ENCODE results near the gene MPPED2.
"Not testable (repeated sequence)": the region's sequence is repeated elsewhere in the genome, so short reads cannot be mapped to it uniquely, and the experiment has no call there.

MPPED2 gene

DNA sequence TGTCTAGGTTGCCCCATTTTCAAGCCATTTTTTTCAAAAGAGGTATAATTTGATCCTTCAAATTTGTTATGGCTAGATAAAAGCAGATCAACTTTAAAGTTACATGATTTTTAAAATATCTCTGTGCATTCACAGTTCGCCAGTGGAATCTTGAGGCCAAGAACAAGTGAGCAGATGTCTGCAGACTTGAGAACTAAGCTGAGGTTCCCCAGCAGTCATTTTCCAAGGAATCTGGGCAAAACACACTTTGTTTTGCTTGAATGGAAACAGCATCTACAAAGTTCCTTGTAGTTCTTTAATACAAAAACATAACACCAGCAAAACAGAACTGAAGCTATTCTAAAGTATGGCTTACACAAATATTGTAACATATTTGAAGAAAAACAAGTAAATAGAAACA is 7.7 kb downstream of the MPPED2 start:
- no peak for DNase-seq (ENCODE audit: low spot score)

DNA sequence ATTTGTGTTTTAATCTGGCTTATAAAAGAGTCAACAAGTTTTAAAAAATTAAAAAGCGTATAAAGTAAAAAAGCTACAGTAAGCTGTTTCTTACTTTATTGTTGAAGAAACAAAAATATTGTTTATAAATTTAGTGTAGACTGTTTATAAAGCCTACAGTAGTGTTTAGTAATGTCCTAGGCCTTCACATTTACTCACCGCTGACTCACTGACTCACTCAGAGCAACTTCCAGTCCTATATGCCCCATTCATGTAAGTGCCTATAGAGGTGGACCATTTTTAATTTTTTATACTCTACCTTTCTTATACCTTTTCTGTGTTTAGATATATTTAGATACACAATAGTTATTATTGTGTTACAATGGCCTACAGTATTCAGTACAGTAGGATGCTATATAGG is 12.2 kb downstream of the MPPED2 start:
- no peak for DNase-seq (ENCODE audit: low spot score)

DNA sequence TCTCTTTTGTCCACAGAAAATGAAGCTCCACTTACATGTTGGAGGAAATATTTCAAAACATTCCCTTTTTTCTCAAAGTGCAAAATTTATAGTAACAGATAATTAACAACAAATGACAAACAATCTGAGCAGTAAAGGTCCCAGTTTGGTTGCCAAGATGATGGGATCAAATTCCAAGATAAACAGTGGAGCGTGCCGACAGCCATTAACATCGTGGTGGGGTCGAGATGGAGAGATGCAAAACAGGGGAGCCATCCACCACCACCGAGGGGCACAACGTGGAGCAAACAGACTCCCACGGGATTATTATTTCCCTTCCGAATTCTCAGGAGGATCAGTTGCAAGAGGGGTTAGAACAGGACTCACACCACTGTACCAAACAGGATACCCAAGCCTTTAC is 17.2 kb downstream of the MPPED2 start:
- no peak for DNase-seq (ENCODE audit: low spot score)

DNA sequence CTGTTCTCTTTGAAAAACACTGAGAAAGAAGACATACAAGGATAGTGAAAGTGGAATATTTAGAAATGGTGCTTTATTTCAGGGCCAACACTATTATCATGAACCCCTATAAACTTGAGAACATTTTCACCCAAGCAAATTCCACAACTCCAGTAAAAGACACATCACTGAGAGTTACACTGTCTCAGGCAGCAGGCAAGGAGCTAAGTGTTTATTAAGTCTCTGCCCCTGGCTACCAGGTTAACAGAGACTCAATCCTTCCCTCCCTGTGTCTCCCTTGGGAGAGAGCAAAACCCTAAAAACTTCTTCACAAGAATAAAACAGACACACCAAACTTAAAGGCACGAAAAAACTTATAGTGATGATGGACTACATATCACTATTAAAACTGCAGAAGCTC is 18.5 kb downstream of the MPPED2 start:
- DNase-seq (ENCODE audit: low spot score), result no peak

DNA sequence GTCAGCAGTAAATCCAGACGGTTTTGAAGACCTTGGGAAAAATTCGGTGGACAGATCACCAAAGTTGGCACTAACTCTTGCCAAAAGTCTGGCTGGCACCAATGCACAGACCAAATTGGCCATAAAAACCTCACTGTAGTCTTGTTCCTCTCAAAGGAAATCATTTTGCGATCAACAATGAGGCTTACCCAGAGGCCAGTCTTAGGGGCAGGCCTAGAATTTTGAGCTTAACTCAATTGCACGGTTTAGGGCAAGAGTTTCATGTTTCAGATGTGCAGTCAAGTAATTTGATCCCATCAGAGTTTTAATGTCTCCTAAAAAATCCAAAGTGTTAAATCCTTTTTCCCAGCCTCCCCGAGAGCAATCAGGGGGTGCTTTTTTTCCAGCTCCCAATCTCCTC is 19.0 kb downstream of the MPPED2 start:
- no peak for DNase-seq (ENCODE audit: low spot score)

DNA sequence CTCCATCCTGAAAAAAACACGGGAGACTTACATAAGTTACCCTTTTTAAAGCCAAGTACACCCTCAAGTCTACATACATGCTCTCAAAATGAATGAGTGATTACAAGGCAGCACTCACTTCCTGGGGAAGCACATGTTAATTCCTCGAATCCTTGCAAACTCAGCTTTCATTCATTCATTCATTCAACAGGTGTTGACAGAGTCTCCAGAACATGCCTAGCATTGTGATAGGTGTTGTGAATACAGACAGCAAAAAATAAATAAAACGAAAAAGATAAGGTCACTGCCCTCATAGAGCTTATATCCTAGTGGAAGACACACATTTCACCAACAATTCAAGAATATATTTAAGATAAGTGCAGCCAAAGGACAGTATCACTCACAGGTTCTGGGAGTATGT is 19.7 kb downstream of the MPPED2 start:
- no peak for DNase-seq (ENCODE audit: low spot score)

DNA sequence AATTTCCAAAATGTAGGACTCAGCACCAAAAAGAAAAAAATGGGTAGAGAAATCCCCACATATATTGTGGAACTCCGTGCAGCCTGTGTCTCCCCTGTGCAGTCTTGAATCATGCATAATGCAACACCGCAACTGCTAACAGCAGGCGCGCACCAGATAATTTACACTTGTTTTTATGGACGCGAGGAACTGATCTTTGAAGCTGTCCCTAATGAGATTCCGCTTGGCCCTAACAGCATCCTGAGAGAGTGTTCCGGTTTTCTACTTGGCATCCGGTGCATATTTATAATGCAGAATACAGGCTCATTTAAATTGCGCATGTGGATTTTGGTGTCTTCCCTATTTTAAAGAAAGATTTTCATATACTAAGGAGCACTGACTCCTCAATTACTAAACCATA is 21.1 kb downstream of the MPPED2 start:
- no peak for DNase-seq (ENCODE audit: low spot score)

DNA sequence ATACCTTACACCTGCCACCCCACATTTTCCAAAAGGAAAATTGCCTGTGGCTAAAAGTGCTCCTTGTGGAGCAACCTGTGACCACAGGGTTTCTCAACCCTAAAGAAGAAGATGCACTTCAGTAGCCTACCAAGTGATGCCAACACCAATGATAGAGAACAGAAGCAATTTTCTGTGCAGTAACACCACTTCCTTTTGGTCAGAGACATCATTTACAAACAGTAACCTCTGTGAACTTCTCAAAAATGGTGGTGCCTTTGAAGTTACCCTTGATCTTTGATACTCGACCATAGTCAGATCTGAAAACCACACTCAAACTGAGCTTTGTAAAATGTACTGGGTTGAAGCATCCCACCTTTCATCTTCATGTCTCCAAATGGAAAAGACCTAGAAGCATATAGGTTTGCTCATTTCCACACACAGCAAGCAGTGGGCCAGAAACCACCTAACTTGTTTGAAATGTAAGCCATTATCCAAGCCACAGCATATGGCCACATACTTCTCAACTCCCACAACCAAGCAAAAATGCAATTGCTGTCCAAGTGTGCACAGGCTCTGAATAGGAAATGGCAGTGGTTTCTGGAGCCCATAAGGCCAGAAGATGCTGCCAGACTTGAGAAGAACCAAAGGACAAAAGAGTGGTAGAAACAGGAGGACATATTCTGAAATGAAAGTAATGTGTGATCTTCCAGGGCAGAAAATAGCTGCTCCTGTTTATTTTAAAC is 24.3 kb downstream of the MPPED2 start:
- DNase-seq (ENCODE audit: low spot score), result no peak

DNA sequence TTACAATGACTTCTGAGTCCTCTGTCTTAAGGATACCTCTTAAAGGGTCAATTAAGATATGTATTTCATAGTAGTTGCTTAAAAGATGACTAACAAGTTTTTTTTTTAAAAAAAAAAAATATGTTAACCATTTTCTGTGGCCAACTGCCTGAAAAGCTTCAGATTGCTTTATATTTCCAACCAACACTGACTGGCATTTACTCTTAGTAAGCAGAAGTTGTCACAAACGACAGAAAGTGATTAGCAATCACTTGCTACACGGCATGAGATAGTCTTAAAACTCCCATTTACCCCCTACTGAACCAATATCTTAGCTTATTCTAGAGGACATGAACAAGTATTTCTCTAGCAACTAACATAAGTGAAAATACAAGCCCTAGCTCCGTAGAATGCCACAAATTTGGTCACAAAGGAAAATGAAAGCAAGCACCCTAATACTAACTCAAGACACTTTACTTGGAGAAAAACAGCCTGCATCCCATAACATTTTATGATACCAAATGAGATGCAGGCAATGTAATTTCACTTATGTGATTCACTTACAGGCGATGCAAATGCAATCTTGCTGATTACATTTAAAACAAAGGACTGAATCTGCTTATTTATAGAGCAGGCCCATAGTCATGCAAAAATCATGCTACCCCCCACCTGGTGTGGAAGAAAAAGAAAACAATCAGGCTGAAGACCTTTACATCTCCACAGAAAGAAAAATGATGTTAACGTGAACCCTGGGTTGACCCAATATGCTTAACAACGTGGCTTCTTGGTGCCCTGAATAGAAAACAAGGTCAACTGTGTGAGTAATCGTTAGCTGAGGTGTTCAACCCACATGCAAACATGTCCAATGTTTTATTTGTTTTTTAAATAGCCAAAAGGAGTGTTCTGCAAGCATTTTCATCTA is 25.7 kb downstream of the MPPED2 start:
- DNase-seq (ENCODE audit: low spot score), result no peak

DNA sequence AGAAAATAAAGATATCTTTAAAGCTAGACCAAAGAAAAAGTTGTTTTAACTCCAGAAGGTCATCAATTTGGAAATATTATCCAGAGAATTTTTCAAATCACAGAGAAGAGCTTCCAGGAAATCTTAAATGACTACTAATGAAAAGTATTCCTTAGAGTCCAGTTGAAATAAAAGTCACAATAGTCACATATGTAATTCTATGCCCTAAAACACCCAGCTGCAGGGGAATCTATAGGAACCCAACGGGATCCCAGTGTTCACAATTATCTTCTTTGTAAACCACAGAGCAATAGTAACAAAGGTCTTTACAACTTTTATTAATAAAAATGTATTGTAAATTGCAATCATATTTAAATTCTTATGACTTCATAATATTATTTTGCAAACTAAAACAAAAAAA is 27.1 kb downstream of the MPPED2 start:
- no peak for DNase-seq (ENCODE audit: low spot score)

DNA sequence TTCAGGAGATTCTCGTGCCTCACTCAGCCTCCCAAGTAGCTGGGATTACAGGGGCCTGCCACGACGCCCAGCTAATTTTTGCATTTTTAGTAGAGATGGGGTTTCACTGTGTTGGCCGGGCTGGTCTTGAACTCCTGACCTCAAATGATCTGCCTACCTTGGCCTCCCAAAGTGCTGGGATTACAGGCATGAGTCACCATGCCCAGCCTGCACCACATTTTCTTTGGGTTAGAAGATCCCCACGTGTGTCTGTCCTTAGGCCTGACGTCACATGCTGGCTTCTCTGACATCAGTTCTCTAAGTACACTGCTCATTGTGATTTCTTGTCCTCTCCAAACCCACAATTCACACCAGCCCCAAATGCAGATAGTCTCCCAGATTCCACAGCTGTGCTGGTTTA is 31.6 kb downstream of the MPPED2 start:
- not testable (repeated sequence) for DNase-seq (ENCODE audit: low spot score)

DNA sequence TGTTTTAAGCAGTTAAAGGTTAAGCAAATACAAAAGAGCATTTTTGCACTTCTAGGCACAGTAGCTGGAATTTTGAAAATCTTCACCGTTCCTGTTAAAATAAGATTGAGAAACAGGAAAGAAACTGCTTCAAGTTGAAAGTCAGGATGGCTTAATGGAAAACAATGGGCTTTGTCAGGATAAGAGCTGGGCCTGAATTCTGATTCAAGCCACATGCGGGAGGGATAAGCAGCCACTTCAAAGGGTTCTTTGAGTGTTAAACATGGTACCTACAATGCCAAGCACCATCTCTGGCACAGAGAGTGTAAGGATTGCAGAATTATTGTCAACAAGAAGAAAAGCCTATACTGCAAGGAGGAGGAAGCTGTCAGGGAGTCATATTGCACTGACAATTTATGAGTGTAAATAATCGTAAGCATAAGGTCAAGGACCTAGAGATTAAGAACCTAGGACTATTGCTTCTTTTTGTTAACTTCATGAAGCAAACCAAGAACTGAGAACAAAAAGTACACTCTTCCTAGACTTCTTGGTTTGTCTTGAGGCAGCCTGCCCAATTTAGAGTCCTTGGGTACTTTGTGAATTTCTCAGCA is 32.5 kb downstream of the MPPED2 start:
- DNase-seq (ENCODE audit: low spot score), result no peak

DNA sequence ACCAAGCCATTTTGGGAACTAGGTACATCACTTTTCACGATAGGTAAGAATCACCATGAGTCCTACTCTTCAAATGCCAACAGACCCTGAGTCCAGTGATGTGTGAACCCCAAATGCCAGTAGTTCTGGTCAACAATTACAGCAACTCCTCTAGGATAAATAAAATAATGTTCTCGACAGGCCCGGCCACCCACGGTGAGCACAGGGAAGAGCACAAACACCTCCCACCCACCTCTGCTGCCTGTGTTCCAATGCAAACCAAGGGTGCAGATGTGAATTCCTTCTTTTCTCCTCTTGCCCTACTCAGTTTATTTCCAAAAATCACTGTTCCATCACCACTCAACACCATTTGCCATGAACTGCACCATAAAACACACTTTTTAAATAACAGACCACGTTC is 33.3 kb downstream of the MPPED2 start:
- no peak for DNase-seq (ENCODE audit: low spot score)

DNA sequence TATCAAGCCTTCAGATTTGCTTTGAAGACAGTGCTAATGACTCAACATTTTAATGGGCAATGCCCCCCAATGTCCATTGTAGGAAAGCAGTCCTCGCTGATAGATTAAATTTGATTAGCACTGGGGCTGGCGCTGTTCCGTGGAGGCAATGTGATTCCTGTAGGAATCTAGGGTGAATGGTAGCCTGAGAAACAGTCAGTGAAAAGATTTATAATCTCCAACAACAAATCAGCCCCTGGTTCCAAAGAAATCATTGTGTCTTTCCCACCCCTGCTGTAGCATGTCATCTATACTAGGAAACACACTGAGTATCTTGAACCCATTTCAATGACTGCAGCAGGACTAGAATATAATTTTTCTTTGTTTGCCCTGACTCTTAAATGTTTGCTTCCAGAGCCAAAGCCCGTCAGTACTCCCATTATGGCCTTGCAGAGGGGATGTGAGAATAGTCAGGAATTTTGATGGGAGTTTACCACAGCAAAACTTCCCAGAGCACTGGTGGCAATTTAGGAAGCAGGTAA is 36.1 kb downstream of the MPPED2 start:
- DNase-seq (ENCODE audit: low spot score), result no peak

DNA sequence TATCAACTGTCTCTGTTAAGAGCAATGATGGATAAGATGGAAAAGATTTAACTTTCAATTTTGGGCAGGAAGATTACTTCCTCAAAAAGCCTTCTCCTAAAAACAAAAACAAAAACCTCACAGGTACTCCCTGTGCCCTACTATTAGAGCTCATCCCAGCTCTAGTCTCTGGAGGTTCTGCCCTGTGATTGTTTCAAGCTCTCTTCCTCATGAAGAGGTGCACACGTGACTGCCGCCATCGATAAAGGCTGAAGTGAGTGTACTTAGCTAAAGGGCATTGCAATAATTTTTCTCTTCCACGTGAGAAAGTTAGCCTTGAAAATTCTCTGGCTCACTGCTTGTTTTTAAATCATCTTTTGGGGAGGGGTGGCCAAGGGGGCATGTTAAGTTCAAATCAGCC is 36.6 kb downstream of the MPPED2 start:
- no peak for DNase-seq (ENCODE audit: low spot score)

DNA sequence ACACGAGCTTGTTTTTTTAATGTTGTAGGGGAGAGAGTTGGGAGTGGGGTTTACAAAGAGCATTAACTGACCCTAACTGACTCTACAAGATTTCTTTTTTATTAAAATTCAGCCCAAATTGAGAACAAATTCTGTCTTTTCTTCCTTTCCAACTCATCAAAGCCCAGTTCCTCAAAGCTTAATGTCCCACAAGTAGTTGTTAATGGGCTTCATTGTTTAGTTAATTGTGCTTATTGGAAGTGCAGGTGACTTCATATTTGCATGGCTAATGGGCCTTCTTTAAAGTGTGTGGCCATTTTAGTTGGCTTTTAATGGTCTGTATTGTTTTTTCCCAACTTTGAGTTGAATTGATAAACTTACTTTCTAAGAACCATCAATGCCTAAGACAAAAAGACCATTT is 39.8 kb downstream of the MPPED2 start:
- no peak for DNase-seq (ENCODE audit: low spot score)

DNA sequence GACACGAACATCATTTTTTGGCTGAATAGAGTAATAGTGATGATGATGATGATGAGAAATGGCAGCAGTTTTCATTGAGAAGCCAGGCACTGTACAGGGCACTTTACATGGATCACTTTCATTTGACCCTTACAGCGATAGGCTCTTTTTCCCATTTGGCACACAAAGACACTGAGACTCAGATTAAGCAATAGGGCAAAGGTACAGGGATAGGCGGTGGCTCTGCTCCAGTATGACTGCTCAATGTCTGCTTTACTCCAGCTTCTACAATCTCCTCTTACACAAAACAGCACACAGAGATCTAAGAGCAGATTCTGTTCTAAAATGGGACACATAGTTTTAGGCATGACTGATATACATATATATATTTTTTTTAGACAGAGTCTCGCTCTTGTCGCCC is 40.6 kb downstream of the MPPED2 start:
- DNase-seq (ENCODE audit: low spot score), result no peak

DNA sequence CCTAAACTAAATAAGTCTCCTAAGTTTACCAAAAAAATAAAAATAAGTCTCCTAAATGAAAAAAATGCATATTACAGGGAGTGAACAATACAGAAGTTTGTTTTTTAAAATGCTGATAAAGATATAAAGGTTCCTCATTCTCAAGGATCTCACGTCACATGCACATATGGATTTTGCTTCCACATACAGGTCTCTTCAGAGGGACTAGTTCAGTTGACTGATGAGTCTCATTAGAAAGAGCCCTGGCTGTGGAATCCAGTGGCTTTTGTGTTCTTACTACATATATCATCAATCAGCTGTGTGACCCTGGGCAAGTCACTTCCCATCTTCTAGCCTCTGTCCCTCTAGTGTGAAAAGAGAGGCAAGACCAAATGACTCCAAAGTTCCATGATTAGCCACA is 43.1 kb downstream of the MPPED2 start:
- no peak for DNase-seq (ENCODE audit: low spot score)

DNA sequence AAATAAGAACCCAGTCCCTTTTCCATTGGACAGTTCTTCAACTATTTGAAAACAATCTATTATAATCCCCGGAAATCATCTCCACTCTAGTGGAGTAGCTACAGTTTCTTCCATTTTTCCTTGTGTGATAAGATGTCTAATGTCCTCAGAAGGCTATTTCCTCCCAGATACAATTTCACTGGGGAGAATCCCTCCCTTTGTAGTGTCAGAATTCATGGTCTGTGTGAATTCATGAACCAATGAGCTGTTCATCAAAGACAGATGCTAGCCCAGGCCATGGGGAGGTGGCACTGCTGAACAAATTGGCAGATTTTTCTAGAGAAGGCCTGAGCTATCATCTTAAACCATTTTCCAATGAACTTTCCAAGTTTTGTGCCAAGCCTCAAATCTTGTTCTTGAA is 45.4 kb downstream of the MPPED2 start:
- DNase-seq (ENCODE audit: low spot score), result no peak

DNA sequence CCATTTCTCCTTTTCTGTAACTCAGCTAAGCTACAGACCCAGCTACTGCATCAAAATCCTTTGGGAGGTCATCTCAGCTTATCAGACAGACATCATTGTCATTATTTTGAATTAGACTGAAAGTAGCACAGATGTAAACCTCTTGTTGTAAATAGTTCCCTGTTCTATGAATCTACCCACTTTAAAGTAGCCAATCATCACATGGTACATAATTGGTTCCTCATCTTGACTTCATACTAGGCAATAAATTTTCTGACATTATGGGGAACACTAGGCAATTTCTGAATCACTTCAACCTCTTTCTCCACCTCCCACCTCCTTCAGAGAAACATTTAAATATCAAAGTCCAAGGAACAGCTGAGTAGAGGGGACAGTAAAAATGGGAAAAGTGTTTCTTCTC is 47.9 kb downstream of the MPPED2 start:
- no peak for DNase-seq (ENCODE audit: low spot score)

DNA sequence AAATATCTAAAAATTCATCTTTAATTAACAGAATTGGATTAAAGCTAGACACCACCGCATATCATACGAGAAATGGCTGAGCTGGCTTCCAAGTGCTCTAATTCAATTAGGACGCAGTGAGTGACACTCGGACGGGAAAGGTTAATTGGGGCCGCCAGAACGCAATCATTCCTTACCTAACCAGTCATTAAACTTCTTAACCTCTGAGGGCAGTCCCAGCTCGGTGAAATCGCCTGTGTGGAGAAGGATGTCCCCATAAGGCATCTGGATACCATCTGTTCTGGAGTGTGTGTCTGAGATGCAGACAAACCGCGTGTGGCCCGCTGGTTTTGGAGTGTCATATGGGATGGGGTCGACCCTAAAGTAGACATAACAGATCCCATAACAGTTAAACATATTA is 50.3 kb downstream of the MPPED2 start:
- DNase-seq (ENCODE audit: low spot score), result no peak

DNA sequence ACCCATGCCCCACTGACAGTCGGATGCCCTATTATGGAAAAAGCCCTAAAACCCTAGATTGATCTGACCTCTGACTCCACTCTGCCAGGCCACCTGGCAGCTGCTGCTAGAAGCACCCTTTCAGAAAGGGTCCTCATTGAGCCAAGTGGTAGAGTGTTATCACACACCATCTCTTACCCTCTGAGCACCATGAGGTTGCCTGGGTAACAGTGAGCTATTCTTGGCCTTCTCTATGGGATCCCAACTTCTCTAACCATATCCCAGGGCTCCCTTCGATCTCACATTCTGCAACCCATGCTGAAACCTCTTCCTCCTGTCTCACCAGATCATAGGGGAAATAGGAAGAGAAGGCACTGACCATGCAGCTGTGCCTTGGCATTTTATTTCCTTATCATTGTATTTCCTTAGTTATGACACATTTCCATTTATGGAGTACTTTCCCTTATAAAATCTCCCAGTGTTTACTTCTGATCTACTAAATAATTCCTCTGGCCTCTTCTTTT is 52.7 kb downstream of the MPPED2 start:
- DNase-seq (ENCODE audit: low spot score), result no peak

DNA sequence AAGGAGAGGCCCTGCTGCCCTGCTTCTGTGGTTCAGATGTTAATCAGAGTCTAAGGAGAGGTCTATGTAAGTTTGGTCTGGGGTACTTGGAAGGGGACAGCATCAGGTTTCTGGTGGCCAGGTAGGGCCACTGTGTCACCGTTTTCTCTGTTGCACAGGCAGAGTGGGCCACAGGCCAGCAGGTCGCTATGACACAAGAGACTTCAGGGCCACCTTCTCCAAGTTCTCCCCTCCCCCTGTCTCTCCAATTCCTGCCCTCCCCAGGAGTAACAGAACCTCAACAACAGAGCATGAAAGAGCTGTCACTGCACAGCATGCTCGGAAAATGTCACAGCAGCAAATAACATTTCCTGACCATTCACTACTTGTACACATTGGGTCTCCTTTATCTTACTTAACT is 58.6 kb downstream of the MPPED2 start:
- DNase-seq (ENCODE audit: low spot score), result no peak

Data from putamen (tissue), 1 donor.